B cell (primary cell): ENCODE measurements around the gene KCNQ5. TPM values are rescaled to one million over a fixed set of nuclear protein-coding genes. Genes with fewer than 3 reads are reported as not detected.

Experiments used
- ATAC-seq: fragments of 200-7000 bp; cut with Tn5 transposase; one replicate; pipeline ENCODE4 v1.10.0; 2021; ENCODE audit warnings: low read depth, mild to moderate bottlenecking, moderate number of reproducible peaks, moderate library complexity
- CTCF ChIA-PET: fragments of 350-600 bp; sonication (Branson Sonifier 250); formaldehyde crosslinking; loops from one replicate; lab custom pipeline; 2021; ENCODE audit warnings: antibody characterized with exemption, inconsistent platforms; lab: Charles Lee
- POLR2A ChIA-PET: fragments of 350-600 bp; sonication (Branson Sonifier 250); formaldehyde crosslinking; loops from one replicate; lab custom pipeline; 2021; ENCODE audit warnings: antibody characterized with exemption; lab: Charles Lee
- DNase-seq: peaks from one replicate; pipeline ENCODE4 v3.0.0; 2013
- H2AFZ ChIP-seq: 2 replicates; pipeline ENCODE4 v1.6.1; 2012; ENCODE audit warnings: mild to moderate bottlenecking, low read depth, low read length; ENCODE audit not compliant: insufficient read depth, poor library complexity, severe bottlenecking
- H3K27ac ChIP-seq, 2 donors: 1 replicate in 1 of 2; 2 replicates in 1 of 2; pipeline ENCODE4 v1.5.1; 2012 to 2013; ENCODE audit warnings: low read length in 2 of 2, mild to moderate bottlenecking in 2 of 2, moderate library complexity in 1 of 2
- H3K27me3 ChIP-seq, 4 experiments: fragments of 200-600 bp in 1 of 4; sonication (generic) in 1 of 4; replicated peaks in 1 of 4; 1 replicate in 2 of 4; 2 replicates in 2 of 4; pipeline versions ENCODE4 v1.6.1 to v1.7.0; 2013 to 2016; ENCODE audit warnings: low read length in 3 of 4, mild to moderate bottlenecking in 2 of 4, mixed read lengths in 1 of 4, moderate library complexity in 1 of 4; ENCODE audit not compliant: insufficient read depth in 4 of 4, control insufficient read depth in 3 of 4; ENCODE audit errors: control extremely low read depth in 1 of 4
- H3K36me3 ChIP-seq, 2 experiments: replicated peaks in 1 of 2; 1 replicate in 1 of 2; 2 replicates in 1 of 2; pipeline versions ENCODE4 v1.6.1 to v1.7.1; 2013; ENCODE audit warnings: low read length in 1 of 2; ENCODE audit not compliant: insufficient read depth in 2 of 2, control insufficient read depth in 1 of 2; ENCODE audit errors: control extremely low read depth in 1 of 2, extremely low read depth in 1 of 2
- H3K4me1 ChIP-seq, 2 donors: fragments of 200-600 bp in 1 of 2; sonication (generic) in 1 of 2; 1 replicate in 1 of 2; 2 replicates in 1 of 2; pipeline versions ENCODE4 v1.5.1 to v1.6.1; 2013 to 2017; ENCODE audit warnings: low read length in 2 of 2; ENCODE audit not compliant: control insufficient read depth in 2 of 2, insufficient read depth in 2 of 2
- H3K4me2 ChIP-seq: replicated peaks from 2 replicates; pipeline ENCODE3; 2012; ENCODE audit warnings: mild to moderate bottlenecking, low read depth, low read length; ENCODE audit not compliant: poor library complexity, severe bottlenecking
- H3K4me3 ChIP-seq, 5 experiments: fragments of 200-600 bp in 1 of 5; sonication (generic) in 1 of 5; 1 replicate in 3 of 5; 2 replicates in 2 of 5; pipeline versions ENCODE4 v1.5.1 to v1.7.0; 2011 to 2016; ENCODE audit warnings: low read length in 4 of 5, mild to moderate bottlenecking in 4 of 5, low read depth in 2 of 5, control low read depth in 1 of 5, moderate library complexity in 1 of 5; ENCODE audit not compliant: insufficient read depth in 1 of 5; ENCODE audit errors: control extremely low read depth in 1 of 5, extremely low read depth in 1 of 5
- H3K79me2 ChIP-seq: fragments of 200-600 bp; sonication (generic); one replicate; pipeline ENCODE4 v1.6.0; 2016; ENCODE audit warnings: low read length; ENCODE audit not compliant: control insufficient read depth, insufficient read depth
- H3K9ac ChIP-seq: fragments of 200-600 bp; sonication (generic); 2 replicates; pipeline ENCODE4 v1.6.1; 2017; ENCODE audit warnings: mild to moderate bottlenecking, low read length, moderate library complexity
- H3K9me3 ChIP-seq, 3 donors: one replicate each; pipeline versions ENCODE4 v1.6.1 to v1.7.1; 2013; ENCODE audit warnings: low read length in 2 of 3; ENCODE audit not compliant: control insufficient read depth in 2 of 3, insufficient read depth in 1 of 3; ENCODE audit errors: control extremely low read depth in 1 of 3
- H4K20me1 ChIP-seq: 2 replicates; pipeline ENCODE4 v1.6.0; 2012; ENCODE audit warnings: mild to moderate bottlenecking, low read length; ENCODE audit not compliant: insufficient read depth, control insufficient read depth, poor library complexity, severe bottlenecking
- H3K27ac Mint-ChIP-seq: one replicate; pipeline ENCODE4 v1.8.0; 2021; ENCODE audit warnings: mixed read lengths
- H3K27me3 Mint-ChIP-seq: one replicate; pipeline ENCODE4 v1.8.0; 2021; ENCODE audit warnings: mixed read lengths
- H3K4me1 Mint-ChIP-seq: one replicate; pipeline ENCODE4 v1.8.0; 2021; ENCODE audit warnings: mixed read lengths
- H3K4me3 Mint-ChIP-seq: one replicate; pipeline ENCODE4 v1.8.0; 2021; ENCODE audit warnings: mixed read lengths
- H3K9me3 Mint-ChIP-seq: one replicate; pipeline ENCODE4 v1.8.0; 2022; ENCODE audit warnings: mixed read lengths; ENCODE audit not compliant: insufficient read depth
- EZH2 ChIP-seq: IDR thresholded peaks from 2 replicates; pipeline ENCODE4 v1.6.1; 2012; ENCODE audit warnings: borderline replicate concordance, low read depth, mild to moderate bottlenecking, moderate library complexity, low read length; ENCODE audit not compliant: insufficient read depth, poor library complexity, severe bottlenecking
- WGBS: methylation state at CpG from one replicate; pipeline ENCODE4 v1.1.5; 2013; ENCODE audit warnings: missing lambda C conversion rate; ENCODE audit not compliant: insufficient coverage; 5-methylcytosine and 5-hydroxymethylcytosine counted together
- intact Hi-C: fragments of 100-400 bp; cut with micrococcal nuclease; formaldehyde crosslinking; loops from one replicate; pipeline ENCODE4 v1.10.0; 2022
- polyA plus RNA-seq: library from polyadenylated mRNA; depleted of rRNA; stranded (reverse); fragments of >200 nt; gene quantifications from 2 replicates; pipeline ENCODE4 v1.2.3, GENCODE V29; 2012
- total RNA-seq, 2 donors: library from RNA; stranded (reverse); fragments of 120-200 nt in 1 of 2; gene quantifications; 1 replicate in 1 of 2; 2 replicates in 1 of 2; pipeline versions ENCODE4 v1.2.3 to v1.2.4, GENCODE V29; 2013 to 2022
- TF ChIP-seq, protein P1 (sequence below): fragments of 200-600 bp; IDR thresholded peaks from one replicate; pipeline ENCODE4 v1.8.0; 2022; ENCODE audit warnings: antibody characterized with exemption, mild to moderate bottlenecking

The KCNQ5 gene
- total and polyA plus RNA-seq, 2 donors (not counting 1 experiment from before 2014, with no cell fraction given), result 2.3 to 9.4 TPM

DNA sequence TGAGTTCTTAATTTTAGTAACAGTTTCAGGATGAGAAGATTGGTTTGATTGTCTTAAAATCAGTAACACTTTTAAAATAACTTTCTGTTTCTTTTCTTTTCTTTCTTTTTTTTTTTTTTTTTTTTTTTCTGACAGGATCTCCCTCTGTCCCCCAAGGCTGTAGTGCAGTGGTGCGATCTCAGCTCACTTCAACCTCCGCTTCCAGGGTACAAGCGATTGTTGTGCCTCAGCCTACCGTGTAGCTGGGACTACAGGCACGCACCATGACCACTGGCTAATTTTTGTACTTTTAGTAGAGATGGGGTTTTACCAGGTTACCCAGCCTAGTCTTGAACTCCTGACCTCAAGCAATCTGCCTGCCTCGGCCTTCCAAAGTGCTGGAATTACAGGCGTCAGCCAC lies 33.7 kb upstream of the KCNQ5 start:
- Histone ChIP-seq H3K4me3 (no peak overlapping the region), H3K4me1 (no peaks in the 10 kb centered on the region), H3K27me3 (no peaks in the 10 kb centered on the region), H3K36me3 (no peaks in the 10 kb centered on the region), H4K20me1 (no peaks in the 10 kb centered on the region), H3K9me3 (no peaks in the 10 kb centered on the region), H3K27ac (no peak overlapping the region), H2AFZ (no peak overlapping the region), H3K4me2 (no peak overlapping the region), H3K9ac (no peak overlapping the region), H3K79me2 (no peaks in the 10 kb centered on the region)
- CTCF ChIA-PET, result interaction anchor here (1.3 kb wide), 1 partner anchor 594 kb away, joined by 3 read pairs; no protein-coding TSS in a partner anchor
- DNase-seq (no peak), ATAC-seq (no peak)
- WGBS, result 92% methylated on average over 5 of the region's 7 CpGs
- Mint-ChIP-seq H3K4me1 (no peaks in the 10 kb centered on the region), H3K27ac (no peak overlapping the region), H3K4me3 (no peak overlapping the region), H3K9me3 (no peaks in the 10 kb centered on the region), H3K27me3 (peaks cover 3% of the 10 kb centered on the region)
- POLR2A ChIA-PET, result no interaction called here
- TF ChIP-seq EZH2, result no peak
- TF ChIP-seq, protein P1, sequence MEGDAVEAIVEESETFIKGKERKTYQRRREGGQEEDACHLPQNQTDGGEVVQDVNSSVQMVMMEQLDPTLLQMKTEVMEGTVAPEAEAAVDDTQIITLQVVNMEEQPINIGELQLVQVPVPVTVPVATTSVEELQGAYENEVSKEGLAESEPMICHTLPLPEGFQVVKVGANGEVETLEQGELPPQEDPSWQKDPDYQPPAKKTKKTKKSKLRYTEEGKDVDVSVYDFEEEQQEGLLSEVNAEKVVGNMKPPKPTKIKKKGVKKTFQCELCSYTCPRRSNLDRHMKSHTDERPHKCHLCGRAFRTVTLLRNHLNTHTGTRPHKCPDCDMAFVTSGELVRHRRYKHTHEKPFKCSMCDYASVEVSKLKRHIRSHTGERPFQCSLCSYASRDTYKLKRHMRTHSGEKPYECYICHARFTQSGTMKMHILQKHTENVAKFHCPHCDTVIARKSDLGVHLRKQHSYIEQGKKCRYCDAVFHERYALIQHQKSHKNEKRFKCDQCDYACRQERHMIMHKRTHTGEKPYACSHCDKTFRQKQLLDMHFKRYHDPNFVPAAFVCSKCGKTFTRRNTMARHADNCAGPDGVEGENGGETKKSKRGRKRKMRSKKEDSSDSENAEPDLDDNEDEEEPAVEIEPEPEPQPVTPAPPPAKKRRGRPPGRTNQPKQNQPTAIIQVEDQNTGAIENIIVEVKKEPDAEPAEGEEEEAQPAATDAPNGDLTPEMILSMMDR, result no peak
- intact Hi-C loops, result no loop called here

DNA sequence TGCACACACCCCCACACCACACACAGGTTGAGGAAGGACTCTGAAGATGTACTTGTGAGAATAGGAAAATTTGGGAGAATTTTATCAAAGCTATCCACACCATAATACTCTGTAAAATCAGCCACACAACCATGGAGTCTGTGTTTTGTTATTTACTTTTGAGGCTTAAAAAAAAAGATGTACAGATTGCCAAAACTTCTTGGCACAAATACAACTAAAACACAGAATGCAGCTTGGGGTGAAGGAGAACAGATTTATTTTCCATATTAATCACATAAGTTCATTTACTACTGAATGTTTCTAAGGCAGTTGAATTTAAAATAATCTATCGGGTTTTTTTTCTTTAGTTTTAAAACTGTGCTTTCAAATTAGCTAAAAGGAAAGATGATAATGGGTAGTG lies 32.8 kb upstream of the KCNQ5 start:
- Histone ChIP-seq H2AFZ (no peak overlapping the region), H3K27ac (no peak overlapping the region), H3K79me2 (no peaks in the 10 kb centered on the region), H3K9me3 (no peaks in the 10 kb centered on the region), H4K20me1 (no peaks in the 10 kb centered on the region), H3K9ac (no peak overlapping the region), H3K27me3 (no peaks in the 10 kb centered on the region), H3K36me3 (no peaks in the 10 kb centered on the region), H3K4me1 (no peaks in the 10 kb centered on the region), H3K4me2 (no peak overlapping the region), H3K4me3 (no peak overlapping the region)
- POLR2A ChIA-PET, result no interaction called here
- CTCF ChIA-PET, result interaction anchor here (1.3 to 2.0 kb wide), 2 partner anchors 541 to 593 kb away, joined by 3 to 5 read pairs; no protein-coding TSS in a partner anchor
- H3K27ac Mint-ChIP-seq, result no peak overlapping the region
- no peak for DNase-seq
- intact Hi-C loops, result no loop called here
- TF ChIP-seq, protein P1, result no peak
- no peak for TF ChIP-seq EZH2
- WGBS, result 100% methylated on average over 1 of the region's 1 CpG
- no peak for ATAC-seq
- no peak overlapping the region for H3K4me3 Mint-ChIP-seq
- H3K4me1 Mint-ChIP-seq, result no peaks in the 10 kb centered on the region
- H3K27me3 Mint-ChIP-seq, result peaks cover 6% of the 10 kb centered on the region
- H3K9me3 Mint-ChIP-seq, result no peaks in the 10 kb centered on the region
